Ishikawa (cell line): Measurements from ENCODE around the gene COL13A1.

Source experiments
- CEBPB ChIP-seq: IDR thresholded peaks from 2 replicates; pipeline ENCODE4 v1.6.1; 2012
- CREB1 ChIP-seq: IDR thresholded peaks from 2 replicates; pipeline ENCODE4 v1.6.1; 2012; ENCODE audit warnings: low read depth
- EGR1 ChIP-seq: IDR thresholded peaks from 2 replicates; pipeline ENCODE4 v1.6.1; 2012
- EP300 ChIP-seq: IDR thresholded peaks from 2 replicates; pipeline ENCODE4 v1.6.1; 2012; ENCODE audit warnings: borderline replicate concordance
- FOXM1 ChIP-seq: IDR thresholded peaks from 2 replicates; pipeline ENCODE4 v1.6.1; 2012; ENCODE audit warnings: low read depth, borderline replicate concordance
- RAD21 ChIP-seq: IDR thresholded peaks from 2 replicates; pipeline ENCODE4 v1.6.1; 2012; ENCODE audit warnings: low read depth
- TAF1 ChIP-seq: IDR thresholded peaks from 2 replicates; pipeline ENCODE4 v1.6.1; 2012; ENCODE audit warnings: low read depth, mild to moderate bottlenecking
- TEAD4 ChIP-seq: IDR thresholded peaks from 2 replicates; pipeline ENCODE4 v1.6.1; 2012
- USF1 ChIP-seq: IDR thresholded peaks from 2 replicates; pipeline ENCODE4 v1.6.1; 2012
- YY1 ChIP-seq: IDR thresholded peaks from 2 replicates; pipeline ENCODE4 v1.6.1; 2012; ENCODE audit warnings: low read depth
- ZBTB7A ChIP-seq: IDR thresholded peaks from 2 replicates; pipeline ENCODE4 v1.6.1; 2012; ENCODE audit warnings: low read depth
- TF ChIP-seq, protein P1 (sequence below): IDR thresholded peaks from 2 replicates; pipeline ENCODE4 v1.6.1; 2012
- TF ChIP-seq, protein P2 (sequence below): IDR thresholded peaks from 2 replicates; pipeline ENCODE4 v1.6.1; 2012; ENCODE audit warnings: low read depth, mild to moderate bottlenecking

GRCh38 chr10:69865450-69865849 is 63.7 kb downstream of the COL13A1 start:
- TF ChIP-seq ZBTB7A (no peak), FOXM1 (no peak), YY1 (no peak), TAF1 (no peak), RAD21 (no peak), CEBPB (no peak), EP300 (no peak), USF1 (no peak), CREB1 (no peak), EGR1 (no peak), TEAD4 (no peak)
- TF ChIP-seq, protein P1, sequence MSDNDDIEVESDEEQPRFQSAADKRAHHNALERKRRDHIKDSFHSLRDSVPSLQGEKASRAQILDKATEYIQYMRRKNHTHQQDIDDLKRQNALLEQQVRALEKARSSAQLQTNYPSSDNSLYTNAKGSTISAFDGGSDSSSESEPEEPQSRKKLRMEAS = no peak
- TF ChIP-seq, protein P2, sequence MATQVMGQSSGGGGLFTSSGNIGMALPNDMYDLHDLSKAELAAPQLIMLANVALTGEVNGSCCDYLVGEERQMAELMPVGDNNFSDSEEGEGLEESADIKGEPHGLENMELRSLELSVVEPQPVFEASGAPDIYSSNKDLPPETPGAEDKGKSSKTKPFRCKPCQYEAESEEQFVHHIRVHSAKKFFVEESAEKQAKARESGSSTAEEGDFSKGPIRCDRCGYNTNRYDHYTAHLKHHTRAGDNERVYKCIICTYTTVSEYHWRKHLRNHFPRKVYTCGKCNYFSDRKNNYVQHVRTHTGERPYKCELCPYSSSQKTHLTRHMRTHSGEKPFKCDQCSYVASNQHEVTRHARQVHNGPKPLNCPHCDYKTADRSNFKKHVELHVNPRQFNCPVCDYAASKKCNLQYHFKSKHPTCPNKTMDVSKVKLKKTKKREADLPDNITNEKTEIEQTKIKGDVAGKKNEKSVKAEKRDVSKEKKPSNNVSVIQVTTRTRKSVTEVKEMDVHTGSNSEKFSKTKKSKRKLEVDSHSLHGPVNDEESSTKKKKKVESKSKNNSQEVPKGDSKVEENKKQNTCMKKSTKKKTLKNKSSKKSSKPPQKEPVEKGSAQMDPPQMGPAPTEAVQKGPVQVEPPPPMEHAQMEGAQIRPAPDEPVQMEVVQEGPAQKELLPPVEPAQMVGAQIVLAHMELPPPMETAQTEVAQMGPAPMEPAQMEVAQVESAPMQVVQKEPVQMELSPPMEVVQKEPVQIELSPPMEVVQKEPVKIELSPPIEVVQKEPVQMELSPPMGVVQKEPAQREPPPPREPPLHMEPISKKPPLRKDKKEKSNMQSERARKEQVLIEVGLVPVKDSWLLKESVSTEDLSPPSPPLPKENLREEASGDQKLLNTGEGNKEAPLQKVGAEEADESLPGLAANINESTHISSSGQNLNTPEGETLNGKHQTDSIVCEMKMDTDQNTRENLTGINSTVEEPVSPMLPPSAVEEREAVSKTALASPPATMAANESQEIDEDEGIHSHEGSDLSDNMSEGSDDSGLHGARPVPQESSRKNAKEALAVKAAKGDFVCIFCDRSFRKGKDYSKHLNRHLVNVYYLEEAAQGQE = no peak
